Measurements from ENCODE around the gene SOX5.

SOX5 gene

DNA sequence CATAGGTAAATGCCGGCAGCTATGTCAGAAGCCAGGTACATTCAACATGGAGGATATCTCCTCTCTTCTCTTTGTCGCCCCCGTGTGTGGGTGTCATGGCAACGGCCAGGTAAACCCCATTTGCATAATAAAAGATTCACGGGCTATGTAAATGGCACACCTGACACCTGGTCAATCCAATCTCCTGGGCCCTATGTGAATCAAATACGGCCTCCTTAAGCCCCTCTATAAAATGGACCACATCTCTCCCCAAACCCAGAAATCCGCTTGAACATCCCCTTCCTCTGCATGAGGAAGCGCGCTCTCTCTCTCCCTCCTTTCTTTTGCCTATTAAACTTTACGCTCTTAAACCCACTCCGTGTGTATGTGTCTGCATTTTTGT is 363.7 kb downstream of the SOX5 start:
- Histone ChIP-seq H3K36me3 (ENCODE audit: insufficient read depth, low read length) (no peaks in the 10 kb centered on the region), H3K9me3 (ENCODE audit: insufficient read depth, low read depth, low read length) (no peaks in the 10 kb centered on the region), H3K4me1 (ENCODE audit: insufficient read depth, low read length, poor library complexity, severe bottlenecking) (no peaks in the 10 kb centered on the region), H3K4me2 (ENCODE audit: low read depth, low read length, poor library complexity, severe bottlenecking) (no peak overlapping the region), H2AFZ (ENCODE audit: low read length) (no peak overlapping the region), H3K9me2 (replicated peaks; ENCODE audit: low read depth, low read length) (no peaks in the 10 kb centered on the region), H3K27me3 (ENCODE audit: insufficient read depth, low read length, poor library complexity, severe bottlenecking) (no peaks in the 10 kb centered on the region), H3K9ac (ENCODE audit: low read depth, low read length, poor library complexity, severe bottlenecking) (no peak overlapping the region), H3K4me3 (ENCODE audit: low read length, poor library complexity, severe bottlenecking) (no peak overlapping the region), H3F3A (ENCODE audit: low read depth) (no peaks in the 10 kb centered on the region), H3K79me2 (ENCODE audit: insufficient read depth, low read length) (no peaks in the 10 kb centered on the region), H4K20me1 (ENCODE audit: insufficient read depth, low read length, poor library complexity, severe bottlenecking) (no peaks in the 10 kb centered on the region)
- TF ChIP-seq, protein P1, sequence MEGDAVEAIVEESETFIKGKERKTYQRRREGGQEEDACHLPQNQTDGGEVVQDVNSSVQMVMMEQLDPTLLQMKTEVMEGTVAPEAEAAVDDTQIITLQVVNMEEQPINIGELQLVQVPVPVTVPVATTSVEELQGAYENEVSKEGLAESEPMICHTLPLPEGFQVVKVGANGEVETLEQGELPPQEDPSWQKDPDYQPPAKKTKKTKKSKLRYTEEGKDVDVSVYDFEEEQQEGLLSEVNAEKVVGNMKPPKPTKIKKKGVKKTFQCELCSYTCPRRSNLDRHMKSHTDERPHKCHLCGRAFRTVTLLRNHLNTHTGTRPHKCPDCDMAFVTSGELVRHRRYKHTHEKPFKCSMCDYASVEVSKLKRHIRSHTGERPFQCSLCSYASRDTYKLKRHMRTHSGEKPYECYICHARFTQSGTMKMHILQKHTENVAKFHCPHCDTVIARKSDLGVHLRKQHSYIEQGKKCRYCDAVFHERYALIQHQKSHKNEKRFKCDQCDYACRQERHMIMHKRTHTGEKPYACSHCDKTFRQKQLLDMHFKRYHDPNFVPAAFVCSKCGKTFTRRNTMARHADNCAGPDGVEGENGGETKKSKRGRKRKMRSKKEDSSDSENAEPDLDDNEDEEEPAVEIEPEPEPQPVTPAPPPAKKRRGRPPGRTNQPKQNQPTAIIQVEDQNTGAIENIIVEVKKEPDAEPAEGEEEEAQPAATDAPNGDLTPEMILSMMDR (conservative IDR thresholded peaks at IDR 0.05; ENCODE audit: low read length), result no peak
- TF ChIP-seq EZH2phosphoT487 (IDR thresholded peaks at IDR 0.05; ENCODE audit: borderline replicate concordance), result no peak

DNA sequence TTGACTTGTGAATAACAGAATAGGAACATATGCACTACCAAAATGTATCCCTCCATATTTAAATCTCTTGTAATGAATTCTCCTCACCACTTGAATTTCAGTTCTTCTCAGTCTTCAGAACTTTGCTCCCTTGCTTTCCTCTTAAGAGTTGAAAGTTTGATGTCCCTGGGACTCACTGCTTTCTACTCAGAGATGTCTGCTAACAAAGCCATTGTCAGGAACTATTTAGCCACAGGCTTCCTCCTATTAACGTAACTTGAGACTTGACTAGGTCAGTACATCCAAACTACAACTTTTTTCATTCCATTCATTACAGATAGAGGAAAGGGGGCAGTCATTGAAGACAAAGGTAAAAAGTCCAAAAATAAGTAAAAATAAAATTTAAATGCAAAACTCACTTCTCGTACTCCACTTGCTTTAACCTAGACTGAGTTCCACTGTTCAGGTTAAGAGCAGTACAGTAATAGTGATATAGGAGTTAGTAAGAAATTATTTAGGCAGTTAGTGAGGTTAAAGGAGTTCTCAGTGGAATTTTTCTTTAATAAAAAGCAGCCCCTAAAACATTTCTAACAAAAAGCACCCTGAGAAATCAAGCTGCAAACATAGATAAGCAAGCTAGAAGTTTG is 364.2 kb downstream of the SOX5 start:
- no peak overlapping the region for H3K9ac ChIP-seq (ENCODE audit: low read depth, low read length, poor library complexity, severe bottlenecking)

GRCh38 chr12:23581913-23582312 is 367.6 kb downstream of the SOX5 start:
- no peaks in the 10 kb centered on the region for H3K79me2 ChIP-seq (ENCODE audit: insufficient read depth, low read length)
- H3K27me3 ChIP-seq (ENCODE audit: insufficient read depth, low read length, poor library complexity, severe bottlenecking), result no peaks in the 10 kb centered on the region
- H3K4me3 ChIP-seq (ENCODE audit: low read length, poor library complexity, severe bottlenecking), result no peak overlapping the region
- no peak overlapping the region for H3K9ac ChIP-seq (ENCODE audit: low read depth, low read length, poor library complexity, severe bottlenecking)
- H3K9me2 ChIP-seq (replicated peaks; ENCODE audit: low read depth, low read length), result no peaks in the 10 kb centered on the region
- TF ChIP-seq EZH2phosphoT487 (IDR thresholded peaks at IDR 0.05; ENCODE audit: borderline replicate concordance), result no peak
- TF ChIP-seq, protein P1 (conservative IDR thresholded peaks at IDR 0.05; ENCODE audit: low read length), result no peak
- H3K36me3 ChIP-seq (ENCODE audit: insufficient read depth, low read length), result no peaks in the 10 kb centered on the region
- no peak overlapping the region for H3K4me2 ChIP-seq (ENCODE audit: low read depth, low read length, poor library complexity, severe bottlenecking)
- no peaks in the 10 kb centered on the region for H3K9me3 ChIP-seq (ENCODE audit: insufficient read depth, low read depth, low read length)
- no peaks in the 10 kb centered on the region for H3K4me1 ChIP-seq (ENCODE audit: insufficient read depth, low read length, poor library complexity, severe bottlenecking)
- no peak overlapping the region for H2AFZ ChIP-seq (ENCODE audit: low read length)
- H4K20me1 ChIP-seq (ENCODE audit: insufficient read depth, low read length, poor library complexity, severe bottlenecking), result no peaks in the 10 kb centered on the region
- no peaks in the 10 kb centered on the region for H3F3A ChIP-seq (ENCODE audit: low read depth)

More for the DNA sequence above, 364.2 kb downstream of the SOX5 start:
- H3K4me1 ChIP-seq (ENCODE audit: insufficient read depth, low read length, poor library complexity, severe bottlenecking), result no peaks in the 10 kb centered on the region
- H4K20me1 ChIP-seq (ENCODE audit: insufficient read depth, low read length, poor library complexity, severe bottlenecking), result no peaks in the 10 kb centered on the region
- H3K4me2 ChIP-seq (ENCODE audit: low read depth, low read length, poor library complexity, severe bottlenecking), result no peak overlapping the region
- H3K9me2 ChIP-seq (replicated peaks; ENCODE audit: low read depth, low read length), result no peaks in the 10 kb centered on the region
- no peaks in the 10 kb centered on the region for H3K36me3 ChIP-seq (ENCODE audit: insufficient read depth, low read length)
- H3F3A ChIP-seq (ENCODE audit: low read depth), result no peaks in the 10 kb centered on the region
- no peak for TF ChIP-seq EZH2phosphoT487 (IDR thresholded peaks at IDR 0.05; ENCODE audit: borderline replicate concordance)
- TF ChIP-seq, protein P1 (conservative IDR thresholded peaks at IDR 0.05; ENCODE audit: low read length), result no peak
- no peaks in the 10 kb centered on the region for H3K27me3 ChIP-seq (ENCODE audit: insufficient read depth, low read length, poor library complexity, severe bottlenecking)
- H3K9me3 ChIP-seq (ENCODE audit: insufficient read depth, low read depth, low read length), result no peaks in the 10 kb centered on the region
- no peak overlapping the region for H2AFZ ChIP-seq (ENCODE audit: low read length)
- H3K4me3 ChIP-seq (ENCODE audit: low read length, poor library complexity, severe bottlenecking), result no peak overlapping the region
- H3K79me2 ChIP-seq (ENCODE audit: insufficient read depth, low read length), result no peaks in the 10 kb centered on the region
